Ishikawa (cell line): ENCODE measurements around the gene ACTN2.

Experiments
- CEBPB ChIP-seq: IDR thresholded peaks from 2 replicates; pipeline ENCODE4 v1.6.1; 2012
- CREB1 ChIP-seq: IDR thresholded peaks from 2 replicates; pipeline ENCODE4 v1.6.1; 2012; ENCODE audit warnings: low read depth
- EGR1 ChIP-seq: IDR thresholded peaks from 2 replicates; pipeline ENCODE4 v1.6.1; 2012
- EP300 ChIP-seq: IDR thresholded peaks from 2 replicates; pipeline ENCODE4 v1.6.1; 2012; ENCODE audit warnings: borderline replicate concordance
- FOXM1 ChIP-seq: IDR thresholded peaks from 2 replicates; pipeline ENCODE4 v1.6.1; 2012; ENCODE audit warnings: low read depth, borderline replicate concordance
- NFIC ChIP-seq: IDR thresholded peaks from 2 replicates; pipeline ENCODE4 v1.6.1; 2012
- RAD21 ChIP-seq: IDR thresholded peaks from 2 replicates; pipeline ENCODE4 v1.6.1; 2012; ENCODE audit warnings: low read depth
- TAF1 ChIP-seq: IDR thresholded peaks from 2 replicates; pipeline ENCODE4 v1.6.1; 2012; ENCODE audit warnings: low read depth, mild to moderate bottlenecking
- TCF12 ChIP-seq: IDR thresholded peaks from 2 replicates; pipeline ENCODE4 v1.6.1; 2012; ENCODE audit warnings: low read depth
- TEAD4 ChIP-seq: IDR thresholded peaks from 2 replicates; pipeline ENCODE4 v1.6.1; 2012
- YY1 ChIP-seq: IDR thresholded peaks from 2 replicates; pipeline ENCODE4 v1.6.1; 2012; ENCODE audit warnings: low read depth
- ZBTB7A ChIP-seq: IDR thresholded peaks from 2 replicates; pipeline ENCODE4 v1.6.1; 2012; ENCODE audit warnings: low read depth
- TF ChIP-seq, protein P1 (sequence below): IDR thresholded peaks from 2 replicates; pipeline ENCODE4 v1.6.1; 2012
- TF ChIP-seq, protein P2 (sequence below): IDR thresholded peaks from 2 replicates; pipeline ENCODE4 v1.6.1; 2012
- TF ChIP-seq, protein P3 (sequence below): IDR thresholded peaks from 2 replicates; pipeline ENCODE4 v1.6.1; 2012; ENCODE audit warnings: low read depth, mild to moderate bottlenecking

Gene ACTN2

DNA sequence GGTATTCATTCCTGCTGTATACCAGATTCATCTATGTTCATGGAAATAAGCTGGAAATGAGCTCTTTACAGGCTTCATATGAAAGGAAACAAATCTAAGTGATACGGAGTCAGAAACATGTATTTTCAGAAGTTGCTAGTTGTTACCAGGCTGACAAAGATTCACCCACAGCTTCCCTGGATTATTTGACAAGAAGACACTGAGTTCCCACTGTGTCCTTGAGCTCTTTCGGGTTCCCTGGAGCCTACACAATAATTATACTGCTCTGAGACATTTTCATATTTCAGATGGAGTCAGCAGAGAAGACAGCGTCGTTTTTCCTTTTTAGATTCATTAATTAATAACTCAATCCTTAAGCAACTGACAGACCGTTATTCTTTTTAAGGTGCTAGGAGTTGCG, 79.5 kb downstream of the ACTN2 start:
- TF ChIP-seq EGR1 = no peak
- TF ChIP-seq TAF1 = no peak
- TF ChIP-seq FOXM1 = no peak
- TF ChIP-seq, protein P1, sequence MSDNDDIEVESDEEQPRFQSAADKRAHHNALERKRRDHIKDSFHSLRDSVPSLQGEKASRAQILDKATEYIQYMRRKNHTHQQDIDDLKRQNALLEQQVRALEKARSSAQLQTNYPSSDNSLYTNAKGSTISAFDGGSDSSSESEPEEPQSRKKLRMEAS = no peak
- no peak for TF ChIP-seq EP300
- TF ChIP-seq CREB1 = no peak
- TF ChIP-seq CEBPB = no peak
- TF ChIP-seq, protein P2, sequence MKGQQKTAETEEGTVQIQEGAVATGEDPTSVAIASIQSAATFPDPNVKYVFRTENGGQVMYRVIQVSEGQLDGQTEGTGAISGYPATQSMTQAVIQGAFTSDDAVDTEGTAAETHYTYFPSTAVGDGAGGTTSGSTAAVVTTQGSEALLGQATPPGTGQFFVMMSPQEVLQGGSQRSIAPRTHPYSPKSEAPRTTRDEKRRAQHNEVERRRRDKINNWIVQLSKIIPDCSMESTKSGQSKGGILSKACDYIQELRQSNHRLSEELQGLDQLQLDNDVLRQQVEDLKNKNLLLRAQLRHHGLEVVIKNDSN = no peak
- no peak for TF ChIP-seq RAD21
- TF ChIP-seq, protein P3, sequence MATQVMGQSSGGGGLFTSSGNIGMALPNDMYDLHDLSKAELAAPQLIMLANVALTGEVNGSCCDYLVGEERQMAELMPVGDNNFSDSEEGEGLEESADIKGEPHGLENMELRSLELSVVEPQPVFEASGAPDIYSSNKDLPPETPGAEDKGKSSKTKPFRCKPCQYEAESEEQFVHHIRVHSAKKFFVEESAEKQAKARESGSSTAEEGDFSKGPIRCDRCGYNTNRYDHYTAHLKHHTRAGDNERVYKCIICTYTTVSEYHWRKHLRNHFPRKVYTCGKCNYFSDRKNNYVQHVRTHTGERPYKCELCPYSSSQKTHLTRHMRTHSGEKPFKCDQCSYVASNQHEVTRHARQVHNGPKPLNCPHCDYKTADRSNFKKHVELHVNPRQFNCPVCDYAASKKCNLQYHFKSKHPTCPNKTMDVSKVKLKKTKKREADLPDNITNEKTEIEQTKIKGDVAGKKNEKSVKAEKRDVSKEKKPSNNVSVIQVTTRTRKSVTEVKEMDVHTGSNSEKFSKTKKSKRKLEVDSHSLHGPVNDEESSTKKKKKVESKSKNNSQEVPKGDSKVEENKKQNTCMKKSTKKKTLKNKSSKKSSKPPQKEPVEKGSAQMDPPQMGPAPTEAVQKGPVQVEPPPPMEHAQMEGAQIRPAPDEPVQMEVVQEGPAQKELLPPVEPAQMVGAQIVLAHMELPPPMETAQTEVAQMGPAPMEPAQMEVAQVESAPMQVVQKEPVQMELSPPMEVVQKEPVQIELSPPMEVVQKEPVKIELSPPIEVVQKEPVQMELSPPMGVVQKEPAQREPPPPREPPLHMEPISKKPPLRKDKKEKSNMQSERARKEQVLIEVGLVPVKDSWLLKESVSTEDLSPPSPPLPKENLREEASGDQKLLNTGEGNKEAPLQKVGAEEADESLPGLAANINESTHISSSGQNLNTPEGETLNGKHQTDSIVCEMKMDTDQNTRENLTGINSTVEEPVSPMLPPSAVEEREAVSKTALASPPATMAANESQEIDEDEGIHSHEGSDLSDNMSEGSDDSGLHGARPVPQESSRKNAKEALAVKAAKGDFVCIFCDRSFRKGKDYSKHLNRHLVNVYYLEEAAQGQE = no peak
- TF ChIP-seq YY1 = no peak
- TF ChIP-seq ZBTB7A = no peak
- no peak for TF ChIP-seq TCF12
- no peak for TF ChIP-seq NFIC
- no peak for TF ChIP-seq TEAD4

DNA sequence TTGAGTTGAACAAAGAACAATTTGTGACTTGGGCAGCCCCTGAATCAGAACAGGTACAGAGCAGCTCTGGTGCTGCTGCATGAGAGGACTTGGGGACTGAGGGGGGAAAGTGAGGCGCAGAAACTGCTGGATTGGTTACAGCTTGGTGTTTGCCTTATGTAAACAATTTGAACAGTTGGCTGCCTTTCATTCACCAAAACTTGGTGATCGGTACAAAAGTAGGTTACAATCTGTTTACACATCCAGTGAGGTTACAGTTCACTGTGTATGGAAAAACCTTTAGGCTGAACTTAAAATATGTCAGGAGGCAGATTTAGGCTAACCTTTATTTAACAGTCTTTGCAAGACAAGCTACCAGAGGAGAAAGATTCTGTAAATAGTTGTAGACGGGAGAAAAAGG, 80.2 kb downstream of the ACTN2 start:
- TF ChIP-seq, protein P2 = no peak
- no peak for TF ChIP-seq CEBPB
- no peak for TF ChIP-seq TEAD4
- TF ChIP-seq, protein P1 = no peak
- TF ChIP-seq EP300 = no peak
- no peak for TF ChIP-seq YY1
- no peak for TF ChIP-seq EGR1
- TF ChIP-seq CREB1 = no peak
- no peak for TF ChIP-seq TAF1
- TF ChIP-seq, protein P3 = no peak
- TF ChIP-seq NFIC = no peak
- no peak for TF ChIP-seq FOXM1
- TF ChIP-seq TCF12 = no peak
- TF ChIP-seq RAD21 = no peak
- no peak for TF ChIP-seq ZBTB7A

- TF ChIP-seq, protein P2 = no peak
- TF ChIP-seq YY1 (no peak), EGR1 (no peak), ZBTB7A (no peak), FOXM1 (no peak), TAF1 (no peak), EP300 (no peak), TCF12 (no peak), TEAD4 (no peak), CEBPB (no peak), RAD21 (no peak), NFIC (no peak), CREB1 (no peak)
- TF ChIP-seq, protein P3 = no peak
- TF ChIP-seq, protein P1 = no peak
Observed at GRCh38 chr1:236767276-236767675, 81.0 kb downstream of the ACTN2 start.

GRCh38 chr1:236768601-236769000, 82.3 kb downstream of the ACTN2 start:
- no peak for TF ChIP-seq ZBTB7A
- TF ChIP-seq CREB1 = no peak
- no peak for TF ChIP-seq FOXM1
- TF ChIP-seq, protein P2 = no peak
- TF ChIP-seq, protein P3 = no peak
- TF ChIP-seq TEAD4 = no peak
- TF ChIP-seq EGR1 = no peak
- TF ChIP-seq RAD21 = no peak
- TF ChIP-seq TAF1 = no peak
- no peak for TF ChIP-seq NFIC
- no peak for TF ChIP-seq CEBPB
- TF ChIP-seq TCF12 = no peak
- no peak for TF ChIP-seq EP300
- no peak for TF ChIP-seq YY1
- TF ChIP-seq, protein P1 = no peak
